HG03108 (cell line): ENCODE results near the gene TMEM231.
"Not testable (repeated sequence)": the region's sequence is repeated elsewhere in the genome, so short reads cannot be mapped to it uniquely, and the experiment has no call there.

Source experiments
- ATAC-seq: cut with Tn5 transposase; IDR thresholded peaks from one replicate; pipeline ENCODE4 v1.9.1; 2021; ENCODE audit warnings: moderate library complexity; ENCODE audit not compliant: unreplicated experiment

Gene TMEM231

GRCh38 chr16:75534560-75535205, 21.4 kb downstream of the TMEM231 start:
- no peak for ATAC-seq

- ATAC-seq = no peak
Observed at GRCh38 chr16:75532791-75533190, 23.3 kb downstream of the TMEM231 start.

- ATAC-seq = no peak
Observed at GRCh38 chr16:75532142-75532765, 23.8 kb downstream of the TMEM231 start.

DNA sequence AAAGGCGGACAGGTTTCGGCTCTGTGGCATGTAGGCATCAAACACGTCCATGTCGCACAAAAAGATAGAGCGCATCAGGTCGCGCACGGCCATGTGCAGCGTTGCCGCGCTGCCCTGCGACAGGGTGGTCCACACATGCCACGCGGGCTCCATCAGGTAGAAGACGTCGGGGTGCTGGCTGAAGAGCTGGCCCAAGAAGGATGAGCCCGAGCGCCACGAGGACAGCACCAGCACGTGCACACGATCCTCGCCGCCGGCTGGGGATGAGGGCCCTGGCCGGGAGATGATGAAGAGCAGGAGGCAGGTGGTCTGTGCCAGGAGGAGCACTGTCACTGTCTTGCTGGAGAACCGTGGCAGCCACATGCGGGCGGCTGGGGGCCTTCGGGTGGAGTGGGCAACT, 26.1 kb downstream of the TMEM231 start:
- no peak for ATAC-seq

DNA sequence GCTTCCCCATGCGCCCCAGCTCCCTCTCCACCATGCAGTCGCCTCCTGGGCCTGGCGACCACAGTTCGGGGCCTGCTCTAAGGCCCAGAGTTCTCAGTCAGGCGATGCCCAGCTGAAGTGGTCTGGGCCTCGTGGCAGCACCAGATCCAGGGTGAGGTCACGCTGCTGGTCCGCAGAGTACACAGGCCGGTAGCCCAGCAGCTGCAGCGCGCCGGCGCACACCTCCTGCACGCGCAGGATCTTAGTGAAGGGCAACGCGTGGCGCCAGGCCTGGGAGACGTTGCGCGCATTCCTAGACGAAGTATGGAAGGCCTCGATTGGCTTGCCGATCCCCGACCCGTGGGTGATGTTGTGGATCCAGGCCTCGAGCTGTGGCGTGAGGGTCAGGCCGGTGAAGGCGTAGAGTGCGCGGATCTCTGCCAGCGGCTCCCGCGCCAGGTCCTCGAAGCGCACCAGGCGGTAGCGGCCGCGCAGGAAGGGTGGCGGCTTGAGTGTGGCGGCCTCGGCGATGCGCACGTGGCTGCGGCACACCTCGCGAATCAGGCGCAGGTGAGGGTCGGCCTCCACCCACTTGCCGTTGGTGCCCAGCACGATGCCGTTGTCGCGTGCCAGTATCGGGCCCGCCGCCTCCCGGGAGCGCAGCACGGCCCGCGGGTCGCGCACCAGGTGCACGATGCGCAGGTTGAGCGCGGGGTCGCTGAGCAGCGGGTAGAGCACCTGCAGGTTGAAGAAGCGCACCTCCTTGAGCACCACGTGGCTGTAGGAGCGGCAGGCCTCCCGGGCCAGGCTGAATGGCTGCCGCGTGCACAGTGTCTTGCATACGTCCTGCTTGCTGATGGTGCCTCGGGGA, 26.8 kb downstream of the TMEM231 start:
- ATAC-seq = no peak

GRCh38 chr16:75527825-75528299, 28.2 kb downstream of the TMEM231 start:
- ATAC-seq = no peak

GRCh38 chr16:75526032-75526790, 29.8 kb downstream of the TMEM231 start:
- ATAC-seq = no peak

DNA sequence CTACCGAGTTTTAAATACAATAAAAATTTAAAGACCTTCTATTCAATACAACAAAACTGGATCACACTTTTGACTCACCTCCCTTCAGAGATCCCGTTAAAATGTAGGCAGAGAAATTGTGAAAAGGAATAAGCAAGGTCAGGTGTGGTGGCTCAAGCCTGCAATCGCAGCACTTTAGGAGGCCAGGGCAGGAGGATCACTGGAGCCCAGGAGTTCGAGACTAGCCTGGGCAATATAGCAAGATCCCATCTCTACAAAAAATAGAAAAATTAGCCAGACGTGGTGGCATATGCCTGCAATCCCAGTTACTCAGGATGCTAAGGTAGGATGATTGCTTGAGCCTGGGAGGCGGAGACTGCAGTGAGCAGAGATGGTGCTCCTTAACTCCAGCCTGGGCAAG, 36.9 kb downstream of the TMEM231 start:
- no peak for ATAC-seq

- peak; percentile 17 for ATAC-seq
Observed at GRCh38 chr16:75516189-75516966, 39.7 kb downstream of the TMEM231 start.

DNA sequence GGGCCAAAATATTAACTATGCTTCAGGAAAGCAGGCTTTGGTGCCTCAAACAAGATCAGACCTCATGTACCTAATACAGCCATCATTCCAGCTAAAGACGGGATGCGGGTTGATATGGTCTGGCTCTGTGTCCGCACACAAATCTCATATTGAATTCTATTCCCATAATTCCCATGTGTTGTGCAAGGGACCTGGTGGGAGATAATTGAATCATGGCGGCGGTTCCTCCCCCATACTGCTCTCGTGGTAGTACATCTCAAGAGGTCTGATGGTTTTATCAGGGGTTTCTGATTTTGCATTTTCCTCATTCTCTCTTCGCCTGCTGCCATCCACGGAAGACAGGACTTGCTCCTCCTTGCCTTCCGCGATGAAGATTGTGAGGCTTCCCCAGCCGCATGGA, 41.8 kb downstream of the TMEM231 start:
- ATAC-seq = no peak

DNA sequence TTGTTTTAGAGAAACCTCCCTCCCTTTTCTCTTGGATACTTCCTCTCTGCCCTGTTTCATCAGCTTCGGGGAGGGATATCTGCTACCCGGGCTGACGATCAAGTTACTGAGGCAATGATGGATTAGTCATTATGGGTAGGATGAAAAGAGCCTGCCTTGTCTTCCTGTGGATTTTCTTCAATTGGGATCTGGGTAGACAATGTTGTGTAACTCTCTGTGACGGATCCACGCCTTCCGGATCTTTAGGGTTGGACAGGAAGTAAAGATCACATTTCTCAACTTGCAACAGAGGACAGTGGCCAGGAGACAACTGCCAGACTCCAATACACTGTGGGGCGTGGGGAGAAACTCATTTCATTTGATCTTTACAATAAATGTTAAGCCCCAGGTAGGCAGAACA, 49.5 kb downstream of the TMEM231 start:
- ATAC-seq = no peak

- ATAC-seq = no peak
Observed at GRCh38 chr16:75506107-75506506, 49.9 kb downstream of the TMEM231 start.

GRCh38 chr16:75503801-75504200, 52.3 kb downstream of the TMEM231 start:
- no peak for ATAC-seq

GRCh38 chr16:75502916-75503605, 53.0 kb downstream of the TMEM231 start:
- ATAC-seq = no peak

- not testable (repeated sequence) for ATAC-seq
Observed at GRCh38 chr16:75501820-75502219, 54.2 kb downstream of the TMEM231 start.

- ATAC-seq = no peak
Observed at GRCh38 chr16:75501359-75501758, 54.7 kb downstream of the TMEM231 start.

GRCh38 chr16:75498605-75499322, 57.3 kb downstream of the TMEM231 start:
- ATAC-seq = not testable (repeated sequence)

DNA sequence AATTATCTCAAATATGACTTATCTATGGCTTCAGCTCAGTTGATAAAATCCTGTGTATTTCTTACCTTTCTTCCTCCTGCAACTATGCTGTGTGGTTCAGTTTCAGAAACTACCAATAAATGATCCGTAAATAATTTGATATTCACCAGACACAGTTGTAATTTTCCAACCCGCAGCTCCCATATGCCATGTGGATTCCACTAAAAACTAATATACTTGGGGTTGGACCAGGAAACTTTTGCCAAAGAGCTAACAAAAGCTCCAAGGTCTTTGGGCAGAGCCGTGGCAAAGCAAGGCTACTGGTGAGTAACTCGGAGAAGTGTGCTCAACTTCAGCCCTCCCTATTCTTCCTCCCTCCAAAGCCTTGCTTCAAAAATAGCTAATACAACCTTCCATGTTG, 58.5 kb downstream of the TMEM231 start:
- no peak for ATAC-seq

- peak; percentile 44 for ATAC-seq
Observed at GRCh38 chr16:75495076-75495674, 60.9 kb downstream of the TMEM231 start, which contains the start of gene CHST6. Gene CHST6, minus strand, starts transcription at chr16:75495441. Its CDS starts 15,613 bp downstream, at chr16:75479828.
